HG02571 (cell line): ENCODE data around the gene FOXL2.

Source experiments
- ATAC-seq: cut with Tn5 transposase; IDR thresholded peaks from one replicate; pipeline ENCODE4 v1.9.1; 2021; ENCODE audit warnings: mild to moderate bottlenecking, moderate library complexity; ENCODE audit not compliant: unreplicated experiment

Gene FOXL2

GRCh38 chr3:138945709-138946662 lies 951 bp downstream of the FOXL2 start:
- no peak for ATAC-seq

- no peak for ATAC-seq
Observed at GRCh38 chr3:138944929-138945708, 1.8 kb downstream of the FOXL2 start.

- ATAC-seq: no peak
Observed at GRCh38 chr3:138944654-138944928, 2.3 kb downstream of the FOXL2 start.

- no peak for ATAC-seq
Observed at GRCh38 chr3:138943724-138944653, 2.9 kb downstream of the FOXL2 start.

DNA sequence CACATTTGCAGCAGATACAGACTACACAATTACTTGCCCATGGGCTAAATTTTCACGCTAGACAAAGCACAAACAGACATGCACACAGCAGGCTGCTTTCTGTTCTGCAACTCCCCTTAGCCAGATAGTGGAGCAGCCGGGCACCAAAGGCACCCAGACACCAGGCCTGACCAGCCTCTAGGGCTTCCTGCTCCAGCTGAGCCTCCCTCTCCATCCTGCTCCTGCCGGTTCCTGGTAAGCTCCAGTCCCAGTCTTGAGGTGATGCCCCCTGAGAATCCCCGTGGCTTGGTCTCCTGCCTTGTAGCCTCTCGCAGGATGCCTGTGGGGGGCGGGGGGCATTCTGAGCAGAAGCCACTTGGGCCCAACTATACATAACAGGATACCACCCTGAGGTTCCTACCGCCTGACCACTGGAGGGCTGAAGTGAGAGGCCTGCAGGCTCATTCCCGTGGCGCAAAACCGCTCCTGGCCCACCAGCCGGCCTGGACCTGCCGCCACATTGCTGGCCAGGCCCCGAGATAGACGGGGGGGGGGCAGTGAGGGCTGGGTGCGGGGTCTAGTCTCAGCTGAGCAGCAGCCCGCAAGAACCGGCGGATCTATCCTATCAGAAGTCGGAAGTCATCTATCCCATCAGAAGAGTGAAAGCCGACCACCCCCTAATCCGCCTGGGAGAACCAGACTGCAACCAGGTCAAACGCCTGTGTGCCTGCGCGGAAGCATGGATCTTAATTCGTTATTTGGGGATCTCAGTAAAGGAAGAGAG lies 3.9 kb downstream of the FOXL2 start:
- no peak for ATAC-seq

GRCh38 chr3:138942271-138942670 lies 4.7 kb downstream of the FOXL2 start:
- ATAC-seq: no peak

DNA sequence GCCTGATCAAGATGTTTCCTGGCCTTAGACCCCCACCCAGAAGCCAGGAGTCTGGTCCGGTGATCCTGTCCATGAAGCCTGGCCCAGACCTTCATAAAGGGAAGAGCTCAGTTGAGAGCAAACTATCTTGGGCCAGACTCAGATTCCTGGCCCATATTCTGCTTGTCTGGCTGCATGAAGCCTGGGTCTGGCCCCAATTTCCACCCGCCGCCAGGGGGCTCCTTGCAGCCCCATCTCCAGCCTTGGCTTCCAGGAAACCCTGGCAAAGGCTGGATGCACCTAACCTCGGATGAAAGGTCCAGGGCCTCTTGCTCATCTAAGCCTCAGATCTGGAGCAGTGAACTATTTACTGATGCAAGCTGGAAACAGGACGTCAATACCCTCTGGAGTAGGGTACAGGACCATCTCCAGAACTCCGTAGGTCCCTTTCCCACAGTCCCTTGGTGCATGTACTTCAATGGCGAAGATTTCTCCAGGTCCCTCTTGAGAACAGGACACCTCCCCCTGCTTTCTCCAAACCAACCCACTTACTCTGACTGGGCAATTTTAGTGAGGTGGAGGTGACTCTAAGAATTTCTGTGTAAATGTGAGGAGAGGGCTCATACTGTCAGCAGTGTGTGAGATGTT lies 5.6 kb downstream of the FOXL2 start:
- ATAC-seq: no peak

GRCh38 chr3:138940446-138940845 lies 6.5 kb downstream of the FOXL2 start:
- ATAC-seq: no peak

DNA sequence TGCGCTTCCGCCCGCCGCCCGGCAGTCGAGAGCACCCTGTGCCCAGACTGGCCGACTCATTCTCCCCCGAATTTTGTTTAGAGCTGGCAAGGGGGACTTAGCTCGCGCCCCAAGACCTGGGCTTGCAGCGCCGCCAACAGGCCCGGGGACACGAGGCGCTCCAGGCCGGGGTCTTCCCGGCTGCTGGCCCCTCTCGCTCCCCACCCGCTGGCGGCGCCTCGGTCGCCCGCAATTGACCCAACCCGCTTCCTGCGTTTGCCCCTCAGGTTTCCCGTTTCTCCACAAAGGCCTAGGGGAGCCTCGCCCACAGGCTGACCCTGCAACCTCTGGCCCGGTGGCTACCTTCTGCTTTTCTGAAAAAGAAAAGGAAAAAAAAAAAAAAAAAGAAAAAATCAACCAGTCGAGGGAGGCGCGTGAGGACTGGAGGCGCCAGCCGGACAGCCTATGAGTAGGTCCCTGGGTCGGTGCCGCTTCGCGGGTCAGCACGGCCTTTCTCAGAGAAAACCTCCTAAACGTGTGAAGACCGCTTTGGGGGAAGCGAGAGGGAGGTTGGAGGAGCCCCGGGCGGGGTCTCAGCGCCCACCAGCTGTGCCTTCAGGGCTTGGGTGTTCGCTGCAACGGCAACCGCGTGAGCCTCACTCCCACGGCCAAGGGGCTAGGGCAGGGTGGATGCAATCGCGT lies 7.2 kb downstream of the FOXL2 start:
- ATAC-seq: no peak

DNA sequence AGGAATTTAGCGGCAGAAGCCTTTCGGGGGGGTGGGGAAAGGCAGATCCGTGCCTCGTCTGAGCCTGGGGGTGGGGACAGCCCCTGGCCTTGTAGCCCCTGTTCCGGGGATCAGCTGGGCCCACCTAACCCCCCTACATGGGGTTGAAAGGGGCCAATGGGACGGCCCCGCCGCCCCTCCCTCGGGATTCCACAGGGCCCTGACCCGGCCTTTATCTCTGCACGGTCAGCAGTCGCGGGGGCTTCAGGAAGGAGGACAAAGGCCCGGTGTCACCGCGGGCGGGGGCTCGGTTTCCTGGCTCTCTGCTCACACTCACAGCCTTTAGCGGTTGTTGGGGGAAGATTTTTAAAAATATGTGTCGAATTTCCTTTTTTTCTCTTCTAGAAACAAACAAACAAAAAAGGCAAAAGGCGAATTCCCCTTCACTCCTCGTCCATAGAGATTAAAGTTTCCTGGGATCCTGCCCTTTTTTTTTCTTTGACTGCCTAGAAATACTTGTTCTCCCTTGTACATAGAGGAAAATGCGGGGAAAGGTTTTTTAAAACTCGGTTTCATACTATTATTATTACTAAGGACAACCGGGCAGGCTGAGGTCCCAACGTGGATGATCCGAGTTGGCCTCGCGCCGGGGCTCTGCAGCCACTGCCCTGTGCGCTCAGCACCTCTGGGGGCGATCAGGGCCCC lies 7.9 kb downstream of the FOXL2 start:
- no peak for ATAC-seq

GRCh38 chr3:138938056-138938876 lies 8.7 kb downstream of the FOXL2 start:
- no peak for ATAC-seq

GRCh38 chr3:138937690-138938055 lies 9.3 kb downstream of the FOXL2 start:
- no peak for ATAC-seq

DNA sequence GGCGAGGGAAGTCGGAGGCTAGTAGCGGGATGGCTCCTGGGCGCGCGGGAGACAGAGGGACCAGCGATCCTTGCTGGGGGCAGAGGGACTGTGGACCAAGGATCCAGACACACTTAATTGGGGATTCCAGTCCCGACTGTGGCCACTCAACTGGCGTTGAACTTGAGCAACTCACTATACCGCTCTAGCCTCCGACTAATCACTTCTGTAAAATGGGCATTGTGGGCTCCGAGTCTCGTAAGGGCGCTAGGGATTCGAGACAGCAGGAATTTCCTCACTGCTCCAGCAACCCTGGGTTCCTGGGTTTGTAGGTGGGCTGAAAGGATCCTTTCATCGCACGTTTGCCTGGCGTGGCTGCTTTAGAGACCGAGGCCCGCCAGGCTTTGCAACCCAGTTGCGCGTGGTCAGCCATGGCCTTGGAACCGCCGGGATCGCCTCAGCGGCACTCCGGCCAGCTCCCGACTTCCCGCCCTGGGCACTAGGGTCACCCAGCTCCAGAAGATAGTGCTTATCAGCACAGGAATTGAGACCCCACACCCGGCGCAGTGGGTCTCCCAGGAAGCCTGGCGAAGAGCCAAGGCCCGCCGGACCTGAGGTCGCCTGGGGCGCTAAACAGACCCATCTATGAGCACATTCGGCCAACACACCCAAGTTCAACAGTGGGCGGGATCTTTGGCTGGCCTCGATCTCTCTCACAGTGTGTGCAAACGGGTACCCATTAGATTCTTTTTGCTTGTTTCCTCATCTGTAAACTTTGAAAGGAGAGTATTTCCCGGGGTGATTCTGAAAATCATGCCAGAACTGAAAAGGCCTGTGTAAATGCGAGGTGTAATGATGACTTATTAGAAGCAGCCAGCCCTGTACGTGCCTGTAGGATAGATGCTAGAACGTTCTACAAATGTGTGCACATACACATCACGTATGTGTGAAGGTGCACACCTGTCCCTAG lies 9.9 kb downstream of the FOXL2 start:
- no peak for ATAC-seq

DNA sequence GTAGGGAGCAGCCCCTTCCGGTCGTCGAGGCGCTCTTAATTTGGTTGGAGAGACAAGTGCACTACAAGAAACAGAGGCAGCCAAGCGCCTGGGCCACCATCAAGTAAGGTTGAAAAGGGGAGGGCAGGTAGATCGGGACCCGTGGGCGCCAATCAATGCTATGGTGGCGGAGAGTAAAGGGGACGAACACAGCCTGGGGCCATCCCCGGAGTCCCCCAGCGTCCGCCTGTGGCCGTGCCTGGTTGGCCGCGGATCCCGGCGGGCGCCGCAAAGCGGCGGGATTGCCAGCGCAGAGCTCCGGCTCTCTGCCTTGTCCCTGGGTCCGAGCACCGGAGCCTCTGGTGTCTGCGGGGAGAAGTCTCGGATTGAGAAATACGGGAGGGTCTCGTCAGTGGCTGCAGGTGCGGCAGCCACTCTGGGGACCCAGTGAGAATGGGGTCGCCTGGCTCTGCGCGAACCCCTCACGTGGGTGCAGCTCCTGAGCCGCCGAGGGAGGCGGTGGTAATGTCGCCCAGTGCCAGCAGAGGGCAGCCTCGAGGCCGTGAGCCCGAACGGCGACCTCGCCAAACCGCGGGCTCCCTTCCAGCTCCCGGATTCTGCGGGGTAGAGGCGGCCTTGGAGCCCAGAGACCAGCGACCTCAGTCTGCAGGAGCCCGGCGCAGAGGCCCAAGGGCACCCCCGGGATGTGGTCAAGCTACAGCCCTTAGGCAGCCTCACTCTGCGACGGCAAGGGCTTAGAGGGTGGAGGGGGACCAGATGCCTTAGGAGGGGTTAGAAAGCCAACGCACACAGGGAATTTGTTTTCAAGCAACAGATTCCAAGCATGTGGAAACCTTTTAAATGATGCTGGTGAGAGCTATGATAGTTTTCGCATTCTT lies 10.8 kb downstream of the FOXL2 start:
- ATAC-seq: no peak

GRCh38 chr3:138935505-138935862 lies 11.5 kb downstream of the FOXL2 start:
- no peak for ATAC-seq
